NCI-H1092 (cell line): ENCODE measurements around the gene MED7.

Experiments
- DNase-seq: peaks from one replicate; lab custom pipeline; 2025; lab: John Stamatoyannopoulos, UW

MED7 gene

GRCh38 chr5:157106630-157107461 is 35.8 kb downstream of the MED7 start:
- DNase-seq = no peak

- no peak for DNase-seq
These were observed 42.5 kb downstream of the MED7 start for GRCh38 chr5:157100140-157100679.

- DNase-seq = no peak
These were observed 54.2 kb downstream of the MED7 start for GRCh38 chr5:157088342-157088990.
